NB4 (cell line): Measurements from ENCODE around the gene TMEM14A.

Experiments
- CTCF ChIP-seq: IDR thresholded peaks from one replicate; pipeline ENCODE4 v1.5.1; 2012; ENCODE audit warnings: low read depth, low read length
- MAX ChIP-seq: IDR thresholded peaks from 2 replicates; pipeline ENCODE4 v1.6.1; 2011; ENCODE audit warnings: low read depth, low read length
- MYC ChIP-seq: IDR thresholded peaks from 2 replicates; pipeline ENCODE4 v1.6.1; 2011; ENCODE audit warnings: low read depth, low read length
- POLR2A ChIP-seq: IDR thresholded peaks from 2 replicates; pipeline ENCODE4 v1.6.1; 2011; ENCODE audit warnings: mild to moderate bottlenecking; ENCODE audit not compliant: insufficient read length; ENCODE audit errors: extremely low read depth

GRCh38 chr6:52693773-52694172 lies 22.9 kb downstream of the TMEM14A start:
- TF ChIP-seq MYC (no peak), CTCF (no peak), POLR2A (no peak), MAX (no peak)
